IMR-90 (cell line): Measurements from ENCODE around the gene TNFAIP6. TPM values are rescaled to one million over a fixed set of nuclear protein-coding genes. Genes with fewer than 3 reads are reported as not detected.

ENCODE experiments used
- ATAC-seq: fragments of 200-7000 bp; cut with Tn5 transposase; 2 replicates; pipeline ENCODE4 v1.9.1; 2020; ENCODE audit warnings: low read depth, mild to moderate bottlenecking, moderate library complexity
- BruUV-seq: library from RNA; stranded (reverse); fragments of 400-500 nt; replicated peaks from 2 replicates; lab custom pipeline; 2021; lab: Mats Ljungman, UMichigan
- CTCF ChIA-PET: fragments of 300-600 bp; formaldehyde crosslinking; extraction: SDS; loops from one replicate; lab custom pipeline; 2021; ENCODE audit warnings: antibody characterized with exemption; lab: Yijun Ruan, JAX
- POLR2A ChIA-PET: fragments of 300-600 bp; sonication (Branson Sonifier 250); formaldehyde crosslinking; loops from one replicate; lab custom pipeline; 2022; ENCODE audit warnings: antibody characterized with exemption; ENCODE audit not compliant: unreplicated experiment; lab: Charles Lee
- DNase-seq: peaks from one replicate; pipeline ENCODE4 v3.0.0; 2013
- H2AFZ ChIP-seq: replicated peaks from 2 replicates; pipeline ENCODE3; 2013; ENCODE audit warnings: low read length, mild to moderate bottlenecking; ENCODE audit not compliant: poor library complexity
- H2AK5ac ChIP-seq: 2 replicates; pipeline ENCODE4 v1.6.1; 2013; ENCODE audit warnings: low read depth, low read length, inconsistent platforms
- H2AK9ac ChIP-seq: replicated peaks from 2 replicates; pipeline ENCODE3; 2013; ENCODE audit warnings: mild to moderate bottlenecking, low read depth, low read length, moderate library complexity; ENCODE audit not compliant: poor library complexity
- H2BK120ac ChIP-seq: 2 replicates; pipeline ENCODE4 v1.6.1; 2013; ENCODE audit warnings: low read depth, low read length, inconsistent platforms
- H2BK15ac ChIP-seq: 3 replicates; pipeline ENCODE4 v1.6.1; 2013; ENCODE audit warnings: low read depth, low read length, inconsistent platforms
- H2BK20ac ChIP-seq: 2 replicates; pipeline ENCODE4 v1.6.1; 2013; ENCODE audit warnings: low read depth, mild to moderate bottlenecking, inconsistent platforms, low read length, moderate library complexity
- H2BK5ac ChIP-seq: 2 replicates; pipeline ENCODE4 v1.6.1; 2013; ENCODE audit warnings: mild to moderate bottlenecking, low read depth, low read length, inconsistent platforms; ENCODE audit not compliant: poor library complexity, severe bottlenecking
- H3K14ac ChIP-seq: replicated peaks from 2 replicates; pipeline ENCODE4 v1.6.1; 2013; ENCODE audit warnings: low read depth, low read length, inconsistent platforms
- H3K18ac ChIP-seq: 2 replicates; pipeline ENCODE4 v1.6.1; 2013; ENCODE audit warnings: low read depth, low read length, control low read depth
- H3K23ac ChIP-seq: 2 replicates; pipeline ENCODE4 v1.6.1; 2013; ENCODE audit warnings: low read depth, low read length, inconsistent platforms
- H3K27ac ChIP-seq: 2 replicates; pipeline ENCODE4 v1.5.1; 2013; ENCODE audit warnings: mild to moderate bottlenecking, control low read depth, low read length; ENCODE audit not compliant: insufficient read depth
- H3K27me3 ChIP-seq: 2 replicates; pipeline ENCODE4 v1.6.1; 2013; ENCODE audit warnings: low read length; ENCODE audit not compliant: control insufficient read depth, insufficient read depth
- H3K36me3 ChIP-seq: 2 replicates; pipeline ENCODE4 v1.6.1; 2013; ENCODE audit warnings: low read length, mixed read lengths; ENCODE audit not compliant: control insufficient read depth, insufficient read depth
- H3K4ac ChIP-seq: 2 replicates; pipeline ENCODE4 v1.6.1; 2013; ENCODE audit warnings: low read depth, low read length, inconsistent platforms
- H3K4me1 ChIP-seq: 2 replicates; pipeline ENCODE4 v1.6.1; 2013; ENCODE audit warnings: low read length, mixed read lengths; ENCODE audit not compliant: control insufficient read depth, insufficient read depth
- H3K4me2 ChIP-seq: 2 replicates; pipeline ENCODE4 v1.6.1; 2013; ENCODE audit warnings: low read depth, mild to moderate bottlenecking, control low read depth, low read length, moderate library complexity
- H3K4me3 ChIP-seq: 2 replicates; pipeline ENCODE4 v1.5.1; 2013; ENCODE audit warnings: low read depth, mild to moderate bottlenecking, control low read depth, low read length, moderate library complexity; ENCODE audit not compliant: insufficient read depth
- H3K56ac ChIP-seq: 2 replicates; pipeline ENCODE4 v1.6.1; 2013; ENCODE audit warnings: low read length, inconsistent platforms; ENCODE audit not compliant: insufficient read depth; ENCODE audit errors: extremely low read depth
- H3K79me1 ChIP-seq, 2 experiments: 2 replicates each; pipeline ENCODE4 v1.6.1; 2013; ENCODE audit warnings: low read length in 2 of 2, inconsistent platforms in 1 of 2, low read depth in 1 of 2
- H3K9ac ChIP-seq: 2 replicates; pipeline ENCODE4 v1.6.1; 2013; ENCODE audit warnings: low read depth, low read length, control low read depth
- H3K9me1 ChIP-seq: 2 replicates; pipeline ENCODE4 v1.6.1; 2013; ENCODE audit warnings: low read length, inconsistent platforms; ENCODE audit not compliant: insufficient read depth
- H3K9me3 ChIP-seq: 2 replicates; pipeline ENCODE4 v1.6.1; 2013; ENCODE audit warnings: low read length; ENCODE audit not compliant: control insufficient read depth, insufficient read depth
- H4K20me1 ChIP-seq: 2 replicates; pipeline ENCODE4 v1.6.1; 2013; ENCODE audit warnings: low read length, inconsistent platforms; ENCODE audit not compliant: insufficient read depth
- H4K5ac ChIP-seq: 2 replicates; pipeline ENCODE4 v1.6.1; 2013; ENCODE audit warnings: mild to moderate bottlenecking, low read depth, low read length, control low read depth
- H4K8ac ChIP-seq, 2 experiments: 2 replicates each; pipeline ENCODE4 v1.6.1; 2013; ENCODE audit warnings: low read depth in 2 of 2, low read length in 2 of 2, control low read depth in 1 of 2, inconsistent platforms in 1 of 2
- H4K91ac ChIP-seq: 2 replicates; pipeline ENCODE4 v1.6.1; 2013; ENCODE audit warnings: low read depth, low read length, inconsistent platforms; ENCODE audit not compliant: insufficient read depth
- BHLHE40 ChIP-seq: fragments of 150-350 bp; IDR thresholded peaks from 2 replicates; pipeline ENCODE4 v1.6.1; 2016; ENCODE audit warnings: mild to moderate bottlenecking, low read depth, low read length
- CEBPB ChIP-seq: IDR thresholded peaks from 2 replicates; pipeline ENCODE4 v1.6.1; 2012; ENCODE audit warnings: low read depth, low read length, improper control_type of control experiment
- CHD1 ChIP-seq: IDR thresholded peaks from 2 replicates; pipeline ENCODE4 v1.6.1; 2012; ENCODE audit warnings: low read depth, low read length, improper control_type of control experiment
- CTCF ChIP-seq: conservative IDR thresholded peaks from 2 replicates; pipeline ENCODE4 v1.5.1; 2012; ENCODE audit warnings: mild to moderate bottlenecking, low read depth, low read length, improper control_type of control experiment
- FOS ChIP-seq: fragments of 150-350 bp; IDR thresholded peaks from 2 replicates; pipeline ENCODE4 v1.6.1; 2016; ENCODE audit warnings: low read depth, low read length
- MAFK ChIP-seq: IDR thresholded peaks from 2 replicates; pipeline ENCODE4 v1.6.1; 2012; ENCODE audit warnings: low read depth, low read length, improper control_type of control experiment
- MXI1 ChIP-seq: IDR thresholded peaks from 2 replicates; pipeline ENCODE4 v1.6.1; 2012; ENCODE audit warnings: low read depth, mild to moderate bottlenecking, low read length, moderate library complexity, borderline replicate concordance
- NFE2L2 ChIP-seq: fragments of 150-350 bp; IDR thresholded peaks from 2 replicates; pipeline ENCODE4 v1.6.1; 2016; ENCODE audit warnings: low read depth, mild to moderate bottlenecking, low read length
- POLR2A ChIP-seq: IDR thresholded peaks from 2 replicates; pipeline ENCODE4 v1.6.1; 2012; ENCODE audit warnings: mild to moderate bottlenecking, low read depth, low read length
- RAD21 ChIP-seq: IDR thresholded peaks from 2 replicates; pipeline ENCODE4 v1.6.1; 2012; ENCODE audit warnings: low read length, improper control_type of control experiment
- RCOR1 ChIP-seq: IDR thresholded peaks from 2 replicates; pipeline ENCODE4 v1.6.1; 2012; ENCODE audit warnings: mild to moderate bottlenecking, low read length, improper control_type of control experiment; ENCODE audit not compliant: insufficient replicate concordance
- RFX5 ChIP-seq: IDR thresholded peaks from 2 replicates; pipeline ENCODE4 v1.8.0; 2012; ENCODE audit warnings: low read depth, mild to moderate bottlenecking, low read length, moderate library complexity
- SMC3 ChIP-seq: fragments of 150-350 bp; IDR thresholded peaks from 2 replicates; pipeline ENCODE4 v1.6.1; 2016; ENCODE audit warnings: low read depth, mild to moderate bottlenecking, antibody characterized with exemption, low read length, moderate library complexity
- WGBS, 2 experiments: methylation state at CpG; one replicate each; pipeline versions ENCODE4 v1.1.5 to v1.1.7; 2013; ENCODE audit warnings: missing lambda C conversion rate in 2 of 2; ENCODE audit not compliant: insufficient read length in 1 of 2; ENCODE audit errors: extremely low coverage in 2 of 2; 5-methylcytosine and 5-hydroxymethylcytosine counted together
- dilution Hi-C: fragments of 300-500 bp; cut with HindIII; formaldehyde crosslinking; loops from one replicate; pipeline ENCODE4 v1.14.3; 2018; ENCODE audit warnings: low sequenced_read_pairs; ENCODE audit not compliant: unreplicated experiment
- in situ Hi-C: fragments of 300-500 bp; cut with MboI; formaldehyde crosslinking; loops from 3 replicates; pipeline ENCODE4 v1.14.3; 2019; ENCODE audit warnings: low sequenced_read_pairs, inconsistent platforms, mixed read lengths
- intact Hi-C: fragments of 100-400 bp; cut with micrococcal nuclease; formaldehyde crosslinking; loops from 2 replicates; pipeline ENCODE4 v1.10.0; 2022
- polyA plus RNA-seq, 3 experiments: library from polyadenylated mRNA; depleted of rRNA; stranded (reverse); fragments of >200 nt; gene quantifications; 2 replicates each; pipeline ENCODE4 v1.2.3, GENCODE V29; 2012; ENCODE audit warnings: low replicate concordance in 1 of 3
- total RNA-seq: library from RNA; depleted of rRNA; stranded (reverse); fragments of >200 nt; gene quantifications from 2 replicates; pipeline ENCODE4 v1.2.3, GENCODE V29; 2012
- TF ChIP-seq, protein P1 (sequence below): fragments of 150-350 bp; IDR thresholded peaks from 2 replicates; pipeline ENCODE4 v1.6.1; 2017; ENCODE audit warnings: mild to moderate bottlenecking, antibody characterized with exemption, low read length, low read depth
- TF ChIP-seq, protein P2 (sequence below): fragments of 150-350 bp; IDR thresholded peaks from 2 replicates; pipeline ENCODE4 v1.6.1; 2016; ENCODE audit warnings: low read depth, mild to moderate bottlenecking, low read length, moderate library complexity, borderline replicate concordance

TNFAIP6 gene
- total and polyA plus RNA-seq, 2 of the 4 experiments (the other 2 are of a cell fraction) = 1.8 to 2.9 TPM

DNA sequence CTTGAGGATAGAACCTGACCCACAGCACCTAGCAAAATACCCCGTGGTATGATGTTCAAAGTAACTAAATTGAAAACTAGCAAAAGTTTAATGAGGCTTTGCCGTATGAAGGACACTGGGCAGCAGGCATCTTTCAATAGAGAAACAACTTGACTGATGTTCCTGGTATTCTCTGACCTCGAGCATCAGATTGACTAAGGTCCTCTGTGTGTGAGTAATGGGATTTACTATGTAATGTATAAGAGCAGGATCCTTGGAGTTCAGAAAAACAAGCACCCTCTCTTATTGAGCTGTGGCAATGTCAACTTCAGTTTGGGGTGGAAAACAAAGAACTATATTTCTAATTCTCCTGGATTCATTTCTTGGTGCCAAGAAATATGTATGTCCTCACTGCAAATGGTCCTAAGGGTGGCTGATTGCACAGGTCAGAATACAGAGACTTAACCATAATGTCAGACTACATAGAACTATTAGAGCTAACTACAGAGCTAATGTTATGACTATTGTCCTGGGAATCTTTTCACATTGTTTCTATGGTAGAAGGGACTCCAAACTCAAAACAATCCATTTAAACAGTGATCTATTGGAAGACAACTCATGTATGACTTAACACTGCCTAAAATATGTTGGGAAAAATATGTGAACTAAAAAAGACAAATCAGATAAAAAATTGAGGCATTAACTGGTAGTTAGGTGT is 4.4 kb downstream of the TNFAIP6 start:
- ATAC-seq = no peak
- Histone ChIP-seq H2AK5ac (no peak overlapping the region), H3K14ac (no peak overlapping the region), H2BK20ac (no peak overlapping the region), H3K4me1 (peaks cover 1% of the 10 kb centered on the region), H4K20me1 (no peaks in the 10 kb centered on the region), H3K56ac (no peak overlapping the region), H2AK9ac (no peak overlapping the region), H2BK5ac (no peak overlapping the region), H3K27ac (no peak overlapping the region), H3K23ac (no peak overlapping the region), H2BK120ac (no peak overlapping the region), H3K4me3 (no peak overlapping the region), H2AFZ (no peak overlapping the region), H3K9ac (no peak overlapping the region), H3K4ac (no peak overlapping the region), H3K27me3 (no peaks in the 10 kb centered on the region), H3K9me1 (no peaks in the 10 kb centered on the region), H4K8ac (no peak overlapping the region), H3K4me2 (no peak overlapping the region), H4K5ac (no peak overlapping the region), H4K91ac (no peak overlapping the region), H2BK15ac (no peak overlapping the region), H3K36me3 (0 out of 2 replicates have a peak, but pooled peaks cover 1% of the 10 kb centered on the region), H3K79me1 (no peaks in the 10 kb centered on the region), H3K9me3 (no peaks in the 10 kb centered on the region), H3K18ac (no peak overlapping the region)
- dilution Hi-C loops = no loop called here
- POLR2A ChIA-PET = no interaction called here
- in situ Hi-C loops = no loop called here
- WGBS, 2 experiments = no CpG with 5 or more reads among the region's 3 CpGs
- intact Hi-C loops = no loop called here
- CTCF ChIA-PET = no interaction called here
- DNase-seq = no peak
- no TSS peak for BruUV-seq
- no peak for TF ChIP-seq MXI1
- TF ChIP-seq, protein P1, sequence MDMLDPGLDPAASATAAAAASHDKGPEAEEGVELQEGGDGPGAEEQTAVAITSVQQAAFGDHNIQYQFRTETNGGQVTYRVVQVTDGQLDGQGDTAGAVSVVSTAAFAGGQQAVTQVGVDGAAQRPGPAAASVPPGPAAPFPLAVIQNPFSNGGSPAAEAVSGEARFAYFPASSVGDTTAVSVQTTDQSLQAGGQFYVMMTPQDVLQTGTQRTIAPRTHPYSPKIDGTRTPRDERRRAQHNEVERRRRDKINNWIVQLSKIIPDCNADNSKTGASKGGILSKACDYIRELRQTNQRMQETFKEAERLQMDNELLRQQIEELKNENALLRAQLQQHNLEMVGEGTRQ = no peak
- TF ChIP-seq RAD21 = no peak
- TF ChIP-seq BHLHE40 = no peak
- TF ChIP-seq MAFK = no peak
- TF ChIP-seq CTCF = no peak
- no peak for TF ChIP-seq POLR2A
- TF ChIP-seq FOS = no peak
- TF ChIP-seq CHD1 = no peak
- no peak for TF ChIP-seq NFE2L2
- TF ChIP-seq, protein P2, sequence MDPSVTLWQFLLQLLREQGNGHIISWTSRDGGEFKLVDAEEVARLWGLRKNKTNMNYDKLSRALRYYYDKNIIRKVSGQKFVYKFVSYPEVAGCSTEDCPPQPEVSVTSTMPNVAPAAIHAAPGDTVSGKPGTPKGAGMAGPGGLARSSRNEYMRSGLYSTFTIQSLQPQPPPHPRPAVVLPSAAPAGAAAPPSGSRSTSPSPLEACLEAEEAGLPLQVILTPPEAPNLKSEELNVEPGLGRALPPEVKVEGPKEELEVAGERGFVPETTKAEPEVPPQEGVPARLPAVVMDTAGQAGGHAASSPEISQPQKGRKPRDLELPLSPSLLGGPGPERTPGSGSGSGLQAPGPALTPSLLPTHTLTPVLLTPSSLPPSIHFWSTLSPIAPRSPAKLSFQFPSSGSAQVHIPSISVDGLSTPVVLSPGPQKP = no peak
- no peak for TF ChIP-seq CEBPB
- TF ChIP-seq RFX5 = no peak
- no peak for TF ChIP-seq RCOR1
- no peak for TF ChIP-seq SMC3
